Right forelimb (tissue), 1 donor: ENCODE results near the gene NTNG2.

Experiments
- DNase-seq: peaks from one replicate; pipeline ENCODE4 v3.0.0-alpha.2; 2018

The NTNG2 gene

DNA sequence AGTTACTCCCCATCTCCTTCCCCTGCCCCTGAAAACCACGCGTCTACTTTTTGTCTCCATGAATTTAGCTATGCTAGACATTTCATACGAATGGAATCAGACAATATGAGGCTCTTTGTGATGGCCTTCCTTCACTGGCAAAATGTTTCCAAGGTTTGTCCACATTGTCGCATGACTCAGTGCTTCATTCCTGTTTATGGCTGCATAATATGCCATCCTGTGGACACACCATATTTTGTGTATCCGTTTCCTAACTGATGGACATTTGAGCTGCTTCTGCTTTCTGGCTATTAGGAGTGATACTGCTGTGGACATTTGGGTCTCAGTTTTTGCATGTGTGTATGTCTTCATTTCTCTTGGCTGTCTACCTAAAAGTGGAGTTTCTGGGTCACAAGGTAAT lies 14.5 kb downstream of the NTNG2 start:
- DNase-seq: no peak

DNA sequence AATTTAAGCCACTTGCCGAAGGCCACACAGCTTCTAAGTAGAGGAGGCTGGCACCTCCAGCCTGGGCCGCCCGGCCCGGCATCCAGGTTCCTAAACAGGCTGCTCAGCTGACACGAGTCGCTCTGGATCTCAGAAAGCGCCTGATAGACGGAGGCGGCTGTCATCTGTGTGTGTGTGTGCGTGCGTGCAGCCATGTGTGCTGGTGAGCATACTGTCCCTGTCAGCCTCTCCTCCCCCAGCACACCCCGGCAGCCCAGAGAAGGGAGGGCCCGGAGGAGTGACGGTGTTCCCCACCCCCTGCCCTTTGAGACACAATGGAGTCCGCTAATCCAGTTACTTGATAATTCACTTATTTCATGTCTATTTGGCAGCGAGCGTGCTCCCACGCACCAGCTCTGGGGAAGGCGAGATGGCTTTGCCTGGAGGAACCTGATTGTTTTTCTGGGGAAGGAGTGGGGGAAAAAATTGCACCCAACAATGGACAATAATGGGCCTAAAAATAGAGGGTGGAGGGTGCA lies 20.0 kb downstream of the NTNG2 start:
- DNase-seq: no peak

DNA sequence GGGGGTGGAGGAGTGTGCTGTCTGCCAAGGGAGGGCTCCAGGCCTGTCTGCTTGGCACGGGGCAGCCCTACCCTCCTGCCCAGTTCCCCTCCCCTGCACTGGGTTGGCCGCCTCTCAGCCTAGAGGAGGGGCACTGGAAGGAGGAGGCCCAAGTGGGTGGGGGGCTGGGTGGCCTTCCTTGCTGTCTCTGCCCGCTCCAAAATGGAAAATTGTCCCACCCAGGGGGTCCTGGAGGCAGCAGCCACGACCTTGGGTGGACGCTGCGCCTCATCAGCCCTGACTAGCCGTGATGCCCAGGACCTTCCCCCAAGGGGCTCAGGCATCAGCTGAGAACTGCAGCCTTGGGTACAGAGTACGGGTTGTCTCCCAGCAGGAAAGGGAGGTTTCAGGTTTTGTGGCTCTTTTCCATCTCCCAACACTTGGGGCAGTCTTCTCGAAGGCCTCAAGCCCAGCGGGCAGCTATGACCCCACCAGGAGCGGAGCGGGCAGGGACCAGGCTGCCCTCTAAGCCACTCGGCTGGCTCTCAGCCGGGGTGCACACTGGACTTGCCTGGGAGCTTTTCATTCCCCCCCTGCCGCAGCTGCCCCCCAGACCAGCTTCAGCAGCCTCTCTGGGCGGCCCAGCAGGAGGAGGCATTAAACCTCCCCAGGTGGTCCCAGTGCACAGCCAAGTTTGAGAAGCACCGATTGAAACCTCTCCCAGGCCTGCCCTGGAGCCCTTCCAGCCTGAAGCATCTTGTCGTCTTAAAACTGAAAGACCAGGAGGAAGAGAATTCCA lies 20.6 kb downstream of the NTNG2 start:
- DNase-seq: peak; percentile 67

DNA sequence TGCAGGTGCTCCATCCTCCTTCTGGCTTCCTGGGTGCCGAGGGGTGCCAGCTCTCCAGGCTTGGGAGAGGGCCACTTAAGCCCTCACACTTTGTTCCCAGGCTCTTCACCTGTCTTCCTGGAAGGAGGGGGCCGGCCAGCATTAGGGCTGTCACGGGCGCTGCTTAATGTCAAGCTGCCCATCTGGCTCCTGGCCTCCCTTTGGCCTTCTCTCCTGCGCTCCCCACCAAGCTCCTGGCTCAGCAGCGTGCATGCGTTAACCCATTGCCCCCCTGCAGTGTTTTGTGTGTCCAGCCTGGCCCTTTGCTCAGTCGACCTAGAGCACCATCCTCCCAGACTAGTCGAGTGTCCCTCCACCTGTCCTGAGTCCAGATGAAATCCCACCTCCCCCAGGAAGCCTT lies 21.3 kb downstream of the NTNG2 start:
- no peak for DNase-seq

DNA sequence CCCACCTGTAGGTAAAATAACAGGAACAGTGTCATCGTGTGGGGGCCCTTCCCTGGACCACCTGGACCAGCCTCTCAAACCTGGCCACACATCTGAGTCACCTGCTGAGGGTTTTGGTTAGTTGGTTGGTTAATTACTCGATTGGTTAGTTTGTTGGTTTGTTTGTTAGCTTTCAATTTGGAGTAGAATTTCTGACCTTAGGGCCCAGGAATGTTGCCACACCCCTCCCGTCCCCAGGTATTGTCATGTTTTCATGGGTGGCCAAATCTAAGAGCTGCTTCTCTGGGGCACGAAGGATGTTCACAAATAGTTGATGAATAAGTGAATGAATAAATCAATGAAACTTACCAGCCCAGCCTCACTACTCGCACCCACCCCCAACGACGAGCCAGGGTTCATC lies 21.9 kb downstream of the NTNG2 start:
- no peak for DNase-seq

DNA sequence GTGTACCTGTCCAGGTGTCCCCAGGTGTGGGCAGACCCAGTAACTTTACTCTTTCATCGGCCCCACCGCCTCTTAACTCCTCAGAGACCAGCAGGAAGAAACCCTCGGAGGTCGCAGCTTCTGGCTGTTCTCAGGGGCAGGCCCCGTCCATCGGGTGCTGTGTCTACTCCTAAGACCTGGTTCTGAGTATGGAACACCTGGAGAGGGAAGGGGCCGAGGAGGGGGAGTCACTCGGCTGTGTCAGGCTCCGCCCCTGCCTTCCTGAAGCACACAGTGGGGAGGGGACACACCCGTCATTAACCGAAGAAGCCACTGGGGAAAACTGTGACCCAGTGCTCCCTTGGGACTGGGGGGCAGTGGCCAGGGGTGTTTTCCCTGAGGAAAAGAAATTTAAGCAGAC lies 22.3 kb downstream of the NTNG2 start:
- DNase-seq: no peak

DNA sequence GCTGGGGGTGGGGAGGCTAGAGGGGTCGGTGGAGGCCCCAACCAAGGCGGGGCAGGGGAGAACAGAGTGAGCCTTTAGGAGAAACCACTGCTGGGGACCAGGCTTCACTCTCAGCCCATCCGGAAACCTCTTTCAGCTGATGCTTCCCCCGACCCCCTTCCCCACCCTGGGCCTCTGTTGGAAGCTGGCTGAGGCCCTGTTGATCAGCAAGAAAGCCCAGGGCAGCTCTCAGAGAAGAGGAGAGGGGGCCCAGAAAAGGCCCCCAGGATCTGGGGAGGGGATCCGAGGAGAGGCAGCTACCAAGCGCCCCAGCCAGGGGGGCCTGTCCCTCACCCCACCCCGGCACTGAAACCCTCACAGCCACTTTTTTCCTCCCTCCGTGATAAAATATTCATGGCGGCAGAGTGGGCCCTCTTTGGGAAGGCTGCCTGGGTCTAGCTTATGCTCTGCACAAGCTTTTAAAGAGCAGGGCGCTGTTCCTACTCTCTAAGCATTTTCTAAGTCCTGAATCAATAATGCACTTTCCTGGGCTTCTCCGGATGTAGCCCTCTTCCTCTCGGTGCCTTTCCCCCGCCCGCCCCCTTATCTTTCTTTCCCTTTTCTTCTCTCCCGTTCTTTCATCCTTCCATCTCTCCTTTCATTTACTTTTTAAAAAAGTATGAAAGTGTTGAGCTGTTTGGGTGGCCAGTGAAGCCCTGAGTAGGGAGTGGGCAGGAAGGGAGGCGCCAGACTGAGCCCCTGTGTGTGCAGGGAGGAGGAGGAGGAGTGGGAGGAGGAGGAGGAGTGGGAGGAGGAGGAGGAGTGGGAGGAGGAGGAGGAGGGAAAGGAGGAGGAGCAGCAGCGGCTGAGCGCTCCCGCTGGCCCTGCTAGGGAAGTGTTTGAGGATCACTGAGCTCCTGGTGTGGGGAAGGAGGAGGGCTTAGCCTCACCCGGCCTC lies 23.5 kb downstream of the NTNG2 start:
- peak; percentile 56 for DNase-seq

DNA sequence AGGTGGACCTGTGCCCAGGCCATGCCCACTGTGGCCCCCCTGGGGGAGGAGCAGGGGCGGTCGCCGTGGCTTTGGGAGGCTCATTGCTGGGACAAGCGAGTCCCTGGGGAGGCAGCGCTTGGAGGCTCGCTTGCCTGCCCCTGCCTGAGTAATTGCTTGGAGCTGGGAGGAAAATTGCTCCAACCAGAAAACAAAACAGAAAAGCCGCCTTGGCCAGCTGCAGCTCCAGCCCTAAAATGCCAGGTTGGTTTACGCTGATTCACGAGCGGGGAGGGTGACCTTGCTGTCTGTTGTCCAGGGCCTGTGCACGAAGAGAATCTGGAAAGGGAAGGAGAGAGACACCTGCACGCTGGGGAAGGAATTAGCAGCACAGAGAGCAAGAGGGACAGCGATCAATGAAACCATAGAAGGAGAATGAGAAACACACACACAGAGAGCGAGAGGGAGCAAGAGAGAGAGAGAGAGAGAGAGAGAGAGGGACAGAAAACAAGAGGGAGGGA lies 25.3 kb downstream of the NTNG2 start:
- no peak for DNase-seq

DNA sequence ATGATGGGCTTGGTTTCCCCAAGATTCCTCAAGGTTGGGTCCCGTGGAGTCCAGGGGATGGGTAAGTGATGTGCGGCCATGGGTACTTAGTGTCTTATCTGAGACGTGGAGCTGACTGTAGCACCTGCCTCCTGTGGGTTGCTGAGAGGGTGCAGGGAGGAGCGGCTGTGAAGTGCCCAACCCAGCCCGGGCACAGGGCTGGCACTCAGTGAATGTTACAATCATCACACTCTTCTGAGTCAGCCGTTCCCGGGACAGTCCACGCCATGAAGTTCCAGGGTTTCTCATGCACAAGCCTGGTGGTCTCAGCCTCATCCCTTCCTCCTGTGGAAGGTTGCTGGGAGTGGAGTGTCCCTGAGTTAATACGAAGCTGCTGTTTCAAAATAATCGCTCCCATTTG lies 29.1 kb downstream of the NTNG2 start:
- no peak for DNase-seq

DNA sequence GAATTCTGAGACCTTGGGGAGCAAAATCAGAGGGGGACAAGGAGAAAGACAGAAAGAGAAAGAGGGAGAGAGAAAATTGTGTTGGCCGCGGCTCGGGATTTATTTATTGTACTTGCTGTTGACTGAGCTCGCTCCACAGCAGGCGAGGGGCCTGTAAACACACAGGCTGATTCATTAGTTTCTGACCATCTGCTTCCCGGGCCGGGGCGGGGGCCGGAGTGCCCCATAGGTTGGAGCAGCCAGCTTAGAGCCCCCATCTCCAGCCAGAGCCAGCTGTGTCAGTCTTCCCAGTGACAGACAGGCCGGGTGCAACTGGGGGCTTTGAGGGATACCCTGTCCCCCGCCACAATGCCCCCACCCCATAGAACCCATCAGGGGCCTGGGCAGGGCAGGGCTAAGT lies 30.9 kb downstream of the NTNG2 start:
- DNase-seq: no peak

DNA sequence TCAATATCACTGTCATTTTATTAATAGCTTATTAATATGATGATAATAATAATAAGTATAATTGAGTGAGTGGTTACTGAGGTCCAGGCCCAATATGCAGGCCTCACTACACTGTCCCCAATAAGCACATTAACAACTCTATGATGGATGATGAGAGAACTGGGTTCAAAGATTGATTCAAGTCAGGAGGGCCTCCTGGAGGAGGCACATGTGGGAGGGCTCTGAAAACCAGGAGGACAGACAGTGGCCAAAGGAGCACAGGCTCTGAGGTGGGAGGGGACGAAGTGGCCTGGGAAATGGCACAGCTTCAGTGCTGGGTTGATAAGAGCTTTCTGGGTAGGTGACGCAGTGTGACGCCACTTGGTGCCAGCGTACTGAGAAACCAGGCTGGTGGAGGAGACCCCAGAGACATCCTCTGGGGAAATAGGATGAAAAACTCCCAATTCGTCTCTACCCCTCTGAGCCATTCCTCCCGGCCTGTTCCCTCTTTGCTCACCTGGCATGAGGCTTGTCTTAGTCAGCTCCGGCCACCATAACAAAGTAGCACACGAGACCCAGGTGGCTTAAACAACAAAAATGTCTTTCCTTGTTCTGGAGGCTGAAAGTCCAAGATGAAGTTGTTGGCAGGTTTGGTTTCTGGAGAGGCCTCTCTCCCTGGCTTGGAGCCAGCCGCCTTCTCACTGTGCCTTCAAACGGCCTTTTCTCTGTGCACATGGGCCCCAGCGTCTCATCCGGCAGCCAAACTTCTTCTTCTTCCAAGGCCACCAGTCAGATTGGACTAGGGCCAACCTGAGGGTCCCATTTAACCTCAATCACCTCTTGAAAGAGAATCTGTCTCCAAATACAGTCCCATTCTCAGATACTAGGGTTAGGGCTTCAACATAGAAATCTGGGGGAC lies 31.6 kb downstream of the NTNG2 start:
- DNase-seq: no peak

DNA sequence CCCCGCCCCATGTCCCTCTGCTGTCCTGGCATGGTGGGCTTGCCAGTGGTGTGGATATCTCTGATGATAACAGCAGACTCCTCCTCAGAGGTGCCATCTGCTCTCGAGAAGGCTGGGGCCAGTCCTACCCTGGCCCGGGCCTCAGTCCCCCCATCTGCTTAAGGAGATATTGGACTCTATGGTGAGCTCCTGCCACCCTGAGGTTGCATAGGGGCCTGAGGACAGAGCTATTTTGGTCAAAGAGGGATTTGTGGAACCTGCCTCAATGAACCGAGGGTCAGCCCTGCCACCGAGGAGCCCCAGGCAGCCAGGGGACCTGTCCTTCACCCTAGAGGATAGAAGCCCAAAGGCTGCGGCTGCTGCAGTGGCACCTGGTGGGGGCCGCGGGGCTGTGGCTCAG lies 32.6 kb downstream of the NTNG2 start:
- DNase-seq: no peak

DNA sequence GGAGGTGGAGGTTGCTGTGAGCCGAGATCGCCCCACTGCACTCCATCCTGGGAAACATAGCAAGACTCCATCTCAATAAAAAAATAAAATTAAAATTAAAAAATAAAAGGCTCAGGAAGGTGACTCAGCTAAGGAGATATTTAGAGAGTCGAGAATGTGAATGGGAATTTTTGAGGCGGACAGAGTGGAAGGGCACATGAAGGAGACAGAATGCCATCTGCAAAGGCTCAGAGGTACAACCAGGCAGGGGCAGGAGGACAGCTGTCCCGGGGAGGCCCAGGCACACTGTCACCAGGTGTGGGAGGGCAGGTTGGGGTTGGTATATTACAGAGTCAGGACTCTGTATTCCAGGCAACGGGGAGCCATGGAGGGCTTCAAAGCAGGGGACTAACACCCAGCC lies 35.5 kb downstream of the NTNG2 start:
- DNase-seq: no peak

DNA sequence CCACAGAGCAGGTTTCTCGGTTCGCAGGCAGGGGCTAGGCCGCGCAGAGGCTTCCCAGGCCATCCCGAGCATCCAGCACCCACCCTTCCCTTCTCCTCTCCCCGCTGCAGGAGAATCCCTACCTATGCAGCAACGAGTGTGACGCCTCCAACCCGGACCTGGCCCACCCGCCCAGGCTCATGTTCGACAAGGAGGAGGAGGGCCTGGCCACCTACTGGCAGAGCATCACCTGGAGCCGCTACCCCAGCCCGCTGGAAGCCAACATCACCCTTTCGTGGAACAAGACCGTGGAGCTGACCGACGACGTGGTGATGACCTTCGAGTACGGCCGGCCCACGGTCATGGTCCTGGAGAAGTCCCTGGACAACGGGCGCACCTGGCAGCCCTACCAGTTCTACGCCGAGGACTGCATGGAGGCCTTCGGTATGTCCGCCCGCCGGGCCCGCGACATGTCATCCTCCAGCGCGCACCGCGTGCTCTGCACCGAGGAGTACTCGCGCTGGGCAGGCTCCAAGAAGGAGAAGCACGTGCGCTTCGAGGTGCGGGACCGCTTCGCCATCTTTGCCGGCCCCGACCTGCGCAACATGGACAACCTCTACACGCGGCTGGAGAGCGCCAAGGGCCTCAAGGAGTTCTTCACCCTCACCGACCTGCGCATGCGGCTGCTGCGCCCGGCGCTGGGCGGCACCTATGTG lies 36.1 kb downstream of the NTNG2 start:
- DNase-seq: no peak

DNA sequence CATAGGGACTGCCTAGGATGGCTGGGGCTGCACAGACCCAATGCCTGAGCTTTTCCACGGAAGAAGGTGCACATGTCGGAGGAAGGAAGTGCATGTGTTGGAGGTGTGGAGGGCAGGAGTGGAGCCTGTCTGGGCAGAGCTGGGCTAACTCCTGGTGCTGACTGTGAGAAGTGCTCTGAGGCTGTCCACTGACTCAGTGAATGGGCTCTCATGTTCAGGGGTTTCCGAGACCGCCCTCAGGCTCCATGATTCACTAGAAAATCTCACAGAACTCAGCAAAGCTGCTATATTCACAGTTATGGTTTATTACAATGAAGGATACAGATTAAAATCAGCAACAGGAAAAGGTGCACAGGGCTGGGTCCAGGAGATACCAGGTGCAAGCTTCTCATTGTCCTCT lies 37.2 kb downstream of the NTNG2 start:
- DNase-seq: no peak

DNA sequence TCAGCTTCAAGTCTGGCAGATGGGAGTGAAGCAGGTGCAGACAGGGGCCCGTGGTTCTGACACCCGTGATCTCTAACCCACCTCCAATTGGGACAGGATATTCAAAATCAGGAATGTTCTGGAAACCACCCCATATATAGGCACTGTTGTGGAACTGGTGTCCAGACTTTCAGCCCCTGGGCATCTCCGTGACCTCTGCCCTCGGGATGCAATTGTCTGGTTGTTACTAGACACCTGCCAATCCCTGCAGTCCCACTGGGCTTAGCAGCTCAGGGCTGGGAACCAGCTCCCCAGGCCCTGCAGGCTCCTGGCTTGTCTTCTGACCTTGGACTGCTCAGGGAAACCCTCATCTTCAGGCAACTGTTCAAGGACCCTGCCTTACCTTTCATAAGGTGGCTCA lies 38.8 kb downstream of the NTNG2 start:
- no peak for DNase-seq

DNA sequence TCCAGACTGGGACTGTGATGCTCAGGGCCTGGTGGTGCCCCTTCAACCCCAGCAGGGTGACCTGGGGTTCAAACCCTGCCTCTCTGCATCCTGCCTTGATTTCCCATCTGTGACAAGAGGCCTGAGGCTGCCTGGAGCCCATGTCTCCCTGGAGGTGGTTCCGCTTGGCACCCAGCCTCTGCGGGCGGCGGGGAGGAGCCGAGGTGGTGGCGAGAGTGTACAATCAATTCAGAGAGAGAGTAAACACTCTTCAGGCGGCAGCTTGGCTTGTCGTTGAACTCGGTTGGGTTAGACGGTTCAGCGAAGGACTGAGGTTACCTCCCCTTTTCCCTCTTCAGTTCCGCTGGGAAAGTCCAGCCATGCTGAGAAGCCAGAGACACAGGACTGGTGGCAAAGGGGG lies 39.3 kb downstream of the NTNG2 start:
- no peak for DNase-seq

DNA sequence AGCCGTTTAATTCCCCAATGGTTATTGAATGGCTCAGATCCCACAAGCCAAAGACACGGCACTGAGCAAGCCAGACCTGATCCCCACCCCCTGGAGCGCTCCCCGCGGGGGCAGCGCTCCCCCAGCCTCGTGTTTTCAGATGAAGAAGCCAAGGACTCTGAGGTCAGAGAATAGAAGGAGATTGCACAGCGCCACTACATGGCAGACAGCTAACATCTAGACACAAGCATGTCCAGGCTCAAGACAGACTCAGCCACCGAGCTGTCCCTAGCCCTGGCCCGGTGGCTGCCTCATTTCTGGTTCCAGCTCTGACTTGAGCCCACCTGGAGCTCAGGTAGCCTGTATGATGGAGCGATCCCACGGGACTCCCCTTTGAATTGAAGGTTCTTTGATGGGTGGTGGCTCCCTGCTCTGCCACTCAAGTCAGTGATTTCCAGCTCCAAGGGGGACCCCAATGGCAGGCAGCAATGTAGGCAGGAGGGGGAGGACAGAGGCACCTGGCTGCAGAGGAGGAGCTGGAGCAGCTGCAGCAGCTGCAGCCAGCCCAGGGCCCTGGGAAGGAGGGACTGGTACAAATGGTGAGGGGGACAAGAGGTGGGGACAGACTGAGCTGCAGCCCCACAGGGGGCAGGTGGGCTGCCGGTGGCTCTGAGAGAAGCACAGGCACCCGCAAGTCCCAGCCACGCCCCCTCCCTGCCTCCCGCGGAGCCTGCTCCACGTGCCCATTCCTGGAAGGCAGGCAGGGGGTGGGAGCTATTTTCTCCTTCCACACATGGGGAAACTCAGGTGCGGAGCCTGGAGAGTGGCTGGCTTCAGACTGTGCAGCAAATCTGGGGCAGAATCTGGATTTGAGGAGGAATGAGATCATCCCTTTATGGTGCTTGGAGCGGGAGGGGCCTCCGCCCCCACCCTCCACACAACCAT lies 40.2 kb downstream of the NTNG2 start:
- no peak for DNase-seq

DNA sequence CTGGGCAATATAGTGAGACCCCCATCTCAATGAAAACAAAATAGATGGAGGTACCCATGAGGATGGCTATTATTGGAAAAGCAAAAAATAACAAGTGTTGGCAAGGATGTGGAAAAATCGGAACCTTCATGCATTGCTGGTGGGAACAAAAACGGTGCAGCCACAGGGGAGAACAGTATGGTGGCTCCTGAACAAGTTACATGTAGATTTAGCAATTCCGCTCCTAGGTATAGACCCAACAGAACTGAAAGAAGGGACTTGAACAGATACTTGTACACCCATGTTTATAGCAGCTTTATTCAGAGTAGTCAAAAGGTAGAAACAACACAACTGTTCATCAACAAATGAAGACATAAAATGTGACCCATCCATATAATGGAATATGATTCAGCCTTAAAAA lies 43.0 kb downstream of the NTNG2 start:
- no peak for DNase-seq

DNA sequence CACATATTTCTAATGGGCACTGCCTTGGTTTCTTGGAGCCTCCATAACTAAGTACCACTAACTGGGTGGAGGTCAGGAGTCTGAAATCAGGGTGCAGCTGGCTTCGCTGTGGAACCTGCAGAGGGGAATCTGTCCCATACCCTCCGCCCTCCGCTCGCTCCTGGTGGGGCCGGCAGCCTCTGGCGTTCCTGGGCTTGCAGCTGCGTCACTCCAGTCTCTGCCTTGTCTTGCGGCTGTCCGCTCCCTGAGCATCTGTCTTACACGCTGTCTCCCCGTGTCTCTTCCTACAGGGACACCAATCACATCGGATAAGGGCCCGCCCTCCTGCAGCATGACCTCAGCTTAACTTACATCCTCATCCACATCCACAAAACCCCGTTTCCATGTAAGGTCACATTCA lies 45.4 kb downstream of the NTNG2 start:
- DNase-seq: no peak
